ENCODE data around the gene GPATCH4.
A peak's percentile ranks its signal among the peaks of the same experiment; 100 is the strongest.

GPATCH4 gene

DNA sequence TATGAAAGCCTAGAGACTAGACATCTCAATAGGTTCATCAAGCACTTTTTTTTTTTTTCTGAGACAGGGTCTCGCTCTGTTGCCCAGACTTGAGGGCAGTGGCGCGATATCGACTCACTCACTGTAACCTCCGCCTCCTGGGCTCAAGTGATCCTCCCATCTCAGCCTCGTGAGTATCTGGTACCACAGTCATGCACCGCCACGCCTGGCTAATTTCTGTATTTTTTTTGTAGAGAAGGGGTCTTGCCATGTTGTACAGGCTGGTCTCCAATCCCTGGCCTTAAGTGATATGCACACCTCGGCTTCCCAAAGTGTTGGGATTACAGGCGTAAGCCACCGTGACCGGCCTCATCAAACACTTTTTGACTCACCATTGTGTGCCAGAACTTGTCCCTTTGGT is 613 bp upstream of the GPATCH4 start:
- ATAC-seq = peak; percentile 6

DNA sequence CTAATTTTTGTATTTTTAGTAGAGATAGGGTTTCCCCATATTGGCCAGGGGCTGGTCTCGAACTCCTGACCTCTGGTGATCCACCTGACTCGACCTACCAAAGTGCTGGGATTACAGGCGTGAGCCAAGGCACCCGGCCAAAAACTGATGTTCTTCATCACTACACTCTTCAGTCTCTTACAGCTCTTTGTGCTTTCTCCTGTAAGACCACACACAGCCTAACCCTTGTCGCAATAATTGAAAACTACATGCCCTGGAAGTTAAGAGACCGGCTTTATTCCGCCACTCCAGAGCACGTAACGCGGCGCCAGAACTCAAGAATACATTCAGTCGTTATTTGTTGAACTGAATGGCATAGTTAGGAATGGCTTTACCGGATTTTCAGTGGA is 552 bp downstream of the GPATCH4 start:
- TF ChIP-seq RARB (CRISPR knock-in tag; IDR thresholded peaks at IDR 0.05) (no peak), ISL1 (CRISPR knock-in tag; IDR thresholded peaks at IDR 0.05) (no peak), ZFP30 (CRISPR knock-in tag; IDR thresholded peaks at IDR 0.05) (no peak)
- TF ChIP-seq, protein P1, sequence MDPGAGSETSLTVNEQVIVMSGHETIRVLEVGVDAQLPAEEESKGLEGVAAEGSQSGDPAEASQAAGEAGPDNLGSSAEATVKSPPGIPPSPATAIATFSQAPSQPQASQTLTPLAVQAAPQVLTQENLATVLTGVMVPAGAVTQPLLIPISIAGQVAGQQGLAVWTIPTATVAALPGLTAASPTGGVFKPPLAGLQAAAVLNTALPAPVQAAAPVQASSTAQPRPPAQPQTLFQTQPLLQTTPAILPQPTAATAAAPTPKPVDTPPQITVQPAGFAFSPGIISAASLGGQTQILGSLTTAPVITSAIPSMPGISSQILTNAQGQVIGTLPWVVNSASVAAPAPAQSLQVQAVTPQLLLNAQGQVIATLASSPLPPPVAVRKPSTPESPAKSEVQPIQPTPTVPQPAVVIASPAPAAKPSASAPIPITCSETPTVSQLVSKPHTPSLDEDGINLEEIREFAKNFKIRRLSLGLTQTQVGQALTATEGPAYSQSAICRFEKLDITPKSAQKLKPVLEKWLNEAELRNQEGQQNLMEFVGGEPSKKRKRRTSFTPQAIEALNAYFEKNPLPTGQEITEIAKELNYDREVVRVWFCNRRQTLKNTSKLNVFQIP (CRISPR knock-in tag; IDR thresholded peaks at IDR 0.05; ENCODE audit: borderline replicate concordance, low read depth) = no peak
- TF ChIP-seq, protein P2, sequence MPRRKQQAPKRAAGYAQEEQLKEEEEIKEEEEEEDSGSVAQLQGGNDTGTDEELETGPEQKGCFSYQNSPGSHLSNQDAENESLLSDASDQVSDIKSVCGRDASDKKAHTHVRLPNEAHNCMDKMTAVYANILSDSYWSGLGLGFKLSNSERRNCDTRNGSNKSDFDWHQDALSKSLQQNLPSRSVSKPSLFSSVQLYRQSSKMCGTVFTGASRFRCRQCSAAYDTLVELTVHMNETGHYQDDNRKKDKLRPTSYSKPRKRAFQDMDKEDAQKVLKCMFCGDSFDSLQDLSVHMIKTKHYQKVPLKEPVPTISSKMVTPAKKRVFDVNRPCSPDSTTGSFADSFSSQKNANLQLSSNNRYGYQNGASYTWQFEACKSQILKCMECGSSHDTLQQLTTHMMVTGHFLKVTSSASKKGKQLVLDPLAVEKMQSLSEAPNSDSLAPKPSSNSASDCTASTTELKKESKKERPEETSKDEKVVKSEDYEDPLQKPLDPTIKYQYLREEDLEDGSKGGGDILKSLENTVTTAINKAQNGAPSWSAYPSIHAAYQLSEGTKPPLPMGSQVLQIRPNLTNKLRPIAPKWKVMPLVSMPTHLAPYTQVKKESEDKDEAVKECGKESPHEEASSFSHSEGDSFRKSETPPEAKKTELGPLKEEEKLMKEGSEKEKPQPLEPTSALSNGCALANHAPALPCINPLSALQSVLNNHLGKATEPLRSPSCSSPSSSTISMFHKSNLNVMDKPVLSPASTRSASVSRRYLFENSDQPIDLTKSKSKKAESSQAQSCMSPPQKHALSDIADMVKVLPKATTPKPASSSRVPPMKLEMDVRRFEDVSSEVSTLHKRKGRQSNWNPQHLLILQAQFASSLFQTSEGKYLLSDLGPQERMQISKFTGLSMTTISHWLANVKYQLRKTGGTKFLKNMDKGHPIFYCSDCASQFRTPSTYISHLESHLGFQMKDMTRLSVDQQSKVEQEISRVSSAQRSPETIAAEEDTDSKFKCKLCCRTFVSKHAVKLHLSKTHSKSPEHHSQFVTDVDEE (CRISPR knock-in tag; IDR thresholded peaks at IDR 0.05) = no peak
- peak; percentile 6 for ATAC-seq

More for the DNA sequence above, 613 bp upstream of the GPATCH4 start:
- no peak for TF ChIP-seq SNAI2 (CRISPR knock-in tag; IDR thresholded peaks at IDR 0.05)
- TF ChIP-seq, protein P1 (CRISPR knock-in tag; IDR thresholded peaks at IDR 0.05; ENCODE audit: borderline replicate concordance, low read depth) = no peak
- TF ChIP-seq ISL1 (CRISPR knock-in tag; IDR thresholded peaks at IDR 0.05) = no peak
- TF ChIP-seq ZC3H10 (CRISPR knock-in tag; IDR thresholded peaks at IDR 0.05) = no peak

DNA sequence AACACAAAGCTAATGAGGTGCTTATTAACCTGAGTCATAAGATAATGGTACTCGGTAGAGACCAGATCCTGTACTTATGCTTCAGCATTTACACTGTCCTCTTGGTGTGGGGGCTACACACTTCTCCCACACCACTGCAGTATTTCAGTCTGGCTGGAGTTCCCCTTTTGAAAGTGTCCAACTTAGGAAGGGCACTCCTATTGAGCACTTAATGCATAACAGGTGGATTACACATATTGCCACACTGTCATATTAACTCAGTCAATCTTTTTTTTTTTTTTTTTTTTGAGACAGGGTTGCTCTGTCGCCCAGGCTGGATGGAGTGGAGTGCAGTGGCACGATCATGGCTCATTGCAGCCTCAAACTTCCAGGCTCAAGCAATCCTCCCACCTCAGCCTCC is 1.5 kb downstream of the GPATCH4 start:
- TF ChIP-seq GLIS3 (CRISPR knock-in tag; IDR thresholded peaks at IDR 0.05) = no peak
- TF ChIP-seq, protein P3, sequence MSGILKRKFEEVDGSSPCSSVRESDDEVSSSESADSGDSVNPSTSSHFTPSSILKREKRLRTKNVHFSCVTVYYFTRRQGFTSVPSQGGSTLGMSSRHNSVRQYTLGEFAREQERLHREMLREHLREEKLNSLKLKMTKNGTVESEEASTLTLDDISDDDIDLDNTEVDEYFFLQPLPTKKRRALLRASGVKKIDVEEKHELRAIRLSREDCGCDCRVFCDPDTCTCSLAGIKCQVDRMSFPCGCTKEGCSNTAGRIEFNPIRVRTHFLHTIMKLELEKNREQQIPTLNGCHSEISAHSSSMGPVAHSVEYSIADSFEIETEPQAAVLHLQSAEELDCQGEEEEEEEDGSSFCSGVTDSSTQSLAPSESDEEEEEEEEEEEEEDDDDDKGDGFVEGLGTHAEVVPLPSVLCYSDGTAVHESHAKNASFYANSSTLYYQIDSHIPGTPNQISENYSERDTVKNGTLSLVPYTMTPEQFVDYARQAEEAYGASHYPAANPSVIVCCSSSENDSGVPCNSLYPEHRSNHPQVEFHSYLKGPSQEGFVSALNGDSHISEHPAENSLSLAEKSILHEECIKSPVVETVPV (CRISPR knock-in tag; IDR thresholded peaks at IDR 0.05) = no peak
- no peak for TF ChIP-seq ARNTL (CRISPR knock-in tag; IDR thresholded peaks at IDR 0.05; ENCODE audit: borderline replicate concordance, low read depth)
- no peak for TF ChIP-seq ISL1 (CRISPR knock-in tag; IDR thresholded peaks at IDR 0.05)
- no peak for TF ChIP-seq PPARA (CRISPR knock-in tag; IDR thresholded peaks at IDR 0.05; ENCODE audit: borderline replicate concordance)
- TF ChIP-seq ZNF8 (CRISPR knock-in tag; IDR thresholded peaks at IDR 0.05) = no peak
- TF ChIP-seq, protein P2 (CRISPR knock-in tag; IDR thresholded peaks at IDR 0.05) = no peak
- TF ChIP-seq ZNF70 (CRISPR knock-in tag; IDR thresholded peaks at IDR 0.05) = no peak
- TF ChIP-seq ZC3H10 (CRISPR knock-in tag; IDR thresholded peaks at IDR 0.05) = no peak
- peak; percentile 15 for ATAC-seq

DNA sequence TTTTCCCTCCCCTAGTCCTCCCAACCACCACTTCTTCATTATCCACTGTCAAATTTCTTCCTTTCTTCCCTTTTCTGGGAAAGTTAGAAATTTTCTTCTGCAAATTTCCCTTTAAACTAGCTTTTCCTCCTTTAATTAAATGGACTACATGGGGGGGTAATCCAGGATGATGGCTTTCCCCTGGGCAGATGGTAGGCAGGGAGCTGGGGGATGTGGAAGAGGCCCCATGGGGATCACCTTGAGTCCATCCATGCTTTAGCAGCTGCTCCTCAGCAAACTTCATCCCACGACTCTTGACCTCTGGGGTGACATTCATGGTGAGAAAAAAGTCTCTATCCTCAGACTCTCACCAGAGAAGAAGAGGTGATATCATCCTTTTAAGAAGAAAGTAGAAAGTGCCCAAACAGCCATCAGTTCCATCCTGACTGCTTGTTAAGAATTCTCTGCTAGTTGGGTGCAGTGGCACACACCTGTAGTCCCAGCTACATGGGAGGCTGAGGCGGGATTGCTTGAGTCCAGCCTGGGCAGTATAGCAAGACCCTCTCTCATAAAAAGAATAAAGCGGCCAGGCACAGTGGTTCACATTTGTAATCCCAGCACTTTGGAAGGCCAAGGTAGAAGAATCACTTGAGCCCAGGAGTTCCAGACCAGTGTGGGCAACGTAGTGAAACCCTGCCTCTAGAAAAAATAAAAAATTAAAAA is 2.4 kb downstream of the GPATCH4 start:
- TF ChIP-seq, protein P2 (CRISPR knock-in tag; IDR thresholded peaks at IDR 0.05) = no peak
- TF ChIP-seq, protein P4, sequence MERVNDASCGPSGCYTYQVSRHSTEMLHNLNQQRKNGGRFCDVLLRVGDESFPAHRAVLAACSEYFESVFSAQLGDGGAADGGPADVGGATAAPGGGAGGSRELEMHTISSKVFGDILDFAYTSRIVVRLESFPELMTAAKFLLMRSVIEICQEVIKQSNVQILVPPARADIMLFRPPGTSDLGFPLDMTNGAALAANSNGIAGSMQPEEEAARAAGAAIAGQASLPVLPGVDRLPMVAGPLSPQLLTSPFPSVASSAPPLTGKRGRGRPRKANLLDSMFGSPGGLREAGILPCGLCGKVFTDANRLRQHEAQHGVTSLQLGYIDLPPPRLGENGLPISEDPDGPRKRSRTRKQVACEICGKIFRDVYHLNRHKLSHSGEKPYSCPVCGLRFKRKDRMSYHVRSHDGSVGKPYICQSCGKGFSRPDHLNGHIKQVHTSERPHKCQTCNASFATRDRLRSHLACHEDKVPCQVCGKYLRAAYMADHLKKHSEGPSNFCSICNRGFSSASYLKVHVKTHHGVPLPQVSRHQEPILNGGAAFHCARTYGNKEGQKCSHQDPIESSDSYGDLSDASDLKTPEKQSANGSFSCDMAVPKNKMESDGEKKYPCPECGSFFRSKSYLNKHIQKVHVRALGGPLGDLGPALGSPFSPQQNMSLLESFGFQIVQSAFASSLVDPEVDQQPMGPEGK (CRISPR knock-in tag; IDR thresholded peaks at IDR 0.05; ENCODE audit: borderline replicate concordance) = no peak
- TF ChIP-seq SNAI2 (CRISPR knock-in tag; IDR thresholded peaks at IDR 0.05) (no peak), ARNTL (CRISPR knock-in tag; IDR thresholded peaks at IDR 0.05; ENCODE audit: borderline replicate concordance, low read depth) (no peak), CSDC2 (CRISPR knock-in tag; IDR thresholded peaks at IDR 0.05) (no peak), ZFP3 (CRISPR knock-in tag; IDR thresholded peaks at IDR 0.05) (no peak)
- ATAC-seq = no peak
